HEK293 (cell line): ENCODE results near the gene NAT10.
A peak's percentile ranks its signal among the peaks of the same experiment; 100 is the strongest.

Source experiments
- ATF2 ChIP-seq: fragments of 450-650 bp; formaldehyde crosslinking; IDR thresholded peaks from 2 replicates; pipeline ENCODE4 v1.5.1; 2016; ENCODE audit warnings: missing biosample characterization, missing genetic modification characterization, low read depth
- FEZF1 ChIP-seq: fragments of 450-650 bp; formaldehyde crosslinking; IDR thresholded peaks from 2 replicates; pipeline ENCODE4 v1.5.1; 2016; ENCODE audit warnings: missing biosample characterization, missing genetic modification characterization
- IKZF3 ChIP-seq: fragments of 450-650 bp; IDR thresholded peaks from 2 replicates; pipeline ENCODE4 v1.5.0; 2018; ENCODE audit warnings: missing biosample characterization, mild to moderate bottlenecking, missing genetic modification characterization, moderate library complexity
- PRDM2 ChIP-seq: fragments of 450-650 bp; formaldehyde crosslinking; IDR thresholded peaks from 2 replicates; pipeline ENCODE4 v1.5.1; 2016; ENCODE audit warnings: missing biosample characterization, missing genetic modification characterization, borderline replicate concordance
- RBAK ChIP-seq: fragments of 450-650 bp; formaldehyde crosslinking; IDR thresholded peaks from 2 replicates; pipeline ENCODE4 v1.5.1; 2016; ENCODE audit warnings: missing biosample characterization, missing genetic modification characterization
- ZFHX2 ChIP-seq: fragments of 450-650 bp; formaldehyde crosslinking; conservative IDR thresholded peaks from 2 replicates; pipeline ENCODE4 v1.5.1; 2016; ENCODE audit warnings: missing biosample characterization, missing genetic modification characterization
- ZNF146 ChIP-seq: fragments of 450-650 bp; formaldehyde crosslinking; IDR thresholded peaks from 2 replicates; pipeline ENCODE4 v1.5.1; 2016; ENCODE audit warnings: missing biosample characterization, missing genetic modification characterization
- ZNF174 ChIP-seq: fragments of 450-650 bp; formaldehyde crosslinking; IDR thresholded peaks from 2 replicates; pipeline ENCODE4 v1.5.0; 2017; ENCODE audit warnings: missing biosample characterization, mild to moderate bottlenecking, missing genetic modification characterization
- ZNF19 ChIP-seq: fragments of 450-650 bp; formaldehyde crosslinking; IDR thresholded peaks from 2 replicates; pipeline ENCODE4; 2016; ENCODE audit warnings: missing biosample characterization, missing genetic modification characterization, low read depth
- ZNF211 ChIP-seq: fragments of 450-650 bp; formaldehyde crosslinking; IDR thresholded peaks from 2 replicates; pipeline ENCODE4 v1.5.1; 2016; ENCODE audit warnings: low read depth, missing biosample characterization, missing genetic modification characterization
- ZNF362 ChIP-seq: fragments of 450-650 bp; formaldehyde crosslinking; IDR thresholded peaks from 2 replicates; pipeline ENCODE4 v1.5.1; 2016; ENCODE audit warnings: missing biosample characterization, missing genetic modification characterization
- ZNF391 ChIP-seq: fragments of 450-650 bp; formaldehyde crosslinking; IDR thresholded peaks from 2 replicates; pipeline ENCODE4 v1.5.1; 2016; ENCODE audit warnings: low read depth, missing biosample characterization, missing genetic modification characterization, borderline replicate concordance
- ZNF433 ChIP-seq: fragments of 450-650 bp; formaldehyde crosslinking; IDR thresholded peaks from 2 replicates; pipeline ENCODE4 v1.5.1; 2016; ENCODE audit warnings: missing biosample characterization, missing genetic modification characterization, low read depth
- ZNF621 ChIP-seq: fragments of 450-650 bp; formaldehyde crosslinking; IDR thresholded peaks from 2 replicates; pipeline ENCODE4 v1.5.1; 2017; ENCODE audit warnings: missing biosample characterization, missing genetic modification characterization
- ZNF639 ChIP-seq: fragments of 450-650 bp; formaldehyde crosslinking; IDR thresholded peaks from 2 replicates; pipeline ENCODE4 v1.5.1; 2016; ENCODE audit warnings: missing biosample characterization, missing genetic modification characterization
- ZNF704 ChIP-seq: fragments of 450-650 bp; formaldehyde crosslinking; IDR thresholded peaks from 2 replicates; pipeline ENCODE4 v1.5.1; 2016; ENCODE audit warnings: missing biosample characterization, missing genetic modification characterization
- ZSCAN4 ChIP-seq: fragments of 450-650 bp; formaldehyde crosslinking; IDR thresholded peaks from 2 replicates; pipeline ENCODE4 v1.5.1; 2017; ENCODE audit warnings: missing biosample characterization, missing genetic modification characterization
- ZXDB ChIP-seq: fragments of 450-650 bp; formaldehyde crosslinking; IDR thresholded peaks from 2 replicates; pipeline ENCODE4 v1.5.1; 2016; ENCODE audit warnings: missing biosample characterization, missing genetic modification characterization
- TF ChIP-seq, protein P1 (sequence below): fragments of 450-650 bp; formaldehyde crosslinking; IDR thresholded peaks from 2 replicates; pipeline ENCODE4 v1.5.1; 2016; ENCODE audit warnings: missing biosample characterization, missing genetic modification characterization, borderline replicate concordance
- TF ChIP-seq, protein P2 (sequence below): fragments of 450-650 bp; formaldehyde crosslinking; IDR thresholded peaks from 2 replicates; pipeline ENCODE4 v1.5.1; 2016; ENCODE audit warnings: missing biosample characterization, missing genetic modification characterization

The NAT10 gene

GRCh38 chr11:34161812-34162492, 56.5 kb downstream of the NAT10 start (continued):
- TF ChIP-seq PRDM2 (tag by site-specific recombination), result no peak
- no peak for TF ChIP-seq ZNF391
- TF ChIP-seq FEZF1 (tag by site-specific recombination), result no peak
- no peak for TF ChIP-seq IKZF3 (tag by site-specific recombination)
- no peak for TF ChIP-seq ZNF362 (tag by site-specific recombination)
- TF ChIP-seq, protein P1, sequence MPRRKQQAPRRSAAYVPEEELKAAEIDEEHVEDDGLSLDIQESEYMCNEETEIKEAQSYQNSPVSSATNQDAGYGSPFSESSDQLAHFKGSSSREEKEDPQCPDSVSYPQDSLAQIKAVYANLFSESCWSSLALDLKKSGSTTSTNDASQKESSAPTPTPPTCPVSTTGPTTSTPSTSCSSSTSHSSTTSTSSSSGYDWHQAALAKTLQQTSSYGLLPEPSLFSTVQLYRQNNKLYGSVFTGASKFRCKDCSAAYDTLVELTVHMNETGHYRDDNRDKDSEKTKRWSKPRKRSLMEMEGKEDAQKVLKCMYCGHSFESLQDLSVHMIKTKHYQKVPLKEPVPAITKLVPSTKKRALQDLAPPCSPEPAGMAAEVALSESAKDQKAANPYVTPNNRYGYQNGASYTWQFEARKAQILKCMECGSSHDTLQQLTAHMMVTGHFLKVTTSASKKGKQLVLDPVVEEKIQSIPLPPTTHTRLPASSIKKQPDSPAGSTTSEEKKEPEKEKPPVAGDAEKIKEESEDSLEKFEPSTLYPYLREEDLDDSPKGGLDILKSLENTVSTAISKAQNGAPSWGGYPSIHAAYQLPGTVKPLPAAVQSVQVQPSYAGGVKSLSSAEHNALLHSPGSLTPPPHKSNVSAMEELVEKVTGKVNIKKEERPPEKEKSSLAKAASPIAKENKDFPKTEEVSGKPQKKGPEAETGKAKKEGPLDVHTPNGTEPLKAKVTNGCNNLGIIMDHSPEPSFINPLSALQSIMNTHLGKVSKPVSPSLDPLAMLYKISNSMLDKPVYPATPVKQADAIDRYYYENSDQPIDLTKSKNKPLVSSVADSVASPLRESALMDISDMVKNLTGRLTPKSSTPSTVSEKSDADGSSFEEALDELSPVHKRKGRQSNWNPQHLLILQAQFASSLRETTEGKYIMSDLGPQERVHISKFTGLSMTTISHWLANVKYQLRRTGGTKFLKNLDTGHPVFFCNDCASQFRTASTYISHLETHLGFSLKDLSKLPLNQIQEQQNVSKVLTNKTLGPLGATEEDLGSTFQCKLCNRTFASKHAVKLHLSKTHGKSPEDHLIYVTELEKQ (tag by site-specific recombination), result peak; percentile 69; the same call in 1 of the 2 replicates
- TF ChIP-seq ZNF19 (tag by site-specific recombination), result no peak
- TF ChIP-seq ZNF704 (tag by site-specific recombination), result no peak
- no peak for TF ChIP-seq ZNF146
- TF ChIP-seq ZNF621 (tag by site-specific recombination), result no peak
- TF ChIP-seq, protein P2, sequence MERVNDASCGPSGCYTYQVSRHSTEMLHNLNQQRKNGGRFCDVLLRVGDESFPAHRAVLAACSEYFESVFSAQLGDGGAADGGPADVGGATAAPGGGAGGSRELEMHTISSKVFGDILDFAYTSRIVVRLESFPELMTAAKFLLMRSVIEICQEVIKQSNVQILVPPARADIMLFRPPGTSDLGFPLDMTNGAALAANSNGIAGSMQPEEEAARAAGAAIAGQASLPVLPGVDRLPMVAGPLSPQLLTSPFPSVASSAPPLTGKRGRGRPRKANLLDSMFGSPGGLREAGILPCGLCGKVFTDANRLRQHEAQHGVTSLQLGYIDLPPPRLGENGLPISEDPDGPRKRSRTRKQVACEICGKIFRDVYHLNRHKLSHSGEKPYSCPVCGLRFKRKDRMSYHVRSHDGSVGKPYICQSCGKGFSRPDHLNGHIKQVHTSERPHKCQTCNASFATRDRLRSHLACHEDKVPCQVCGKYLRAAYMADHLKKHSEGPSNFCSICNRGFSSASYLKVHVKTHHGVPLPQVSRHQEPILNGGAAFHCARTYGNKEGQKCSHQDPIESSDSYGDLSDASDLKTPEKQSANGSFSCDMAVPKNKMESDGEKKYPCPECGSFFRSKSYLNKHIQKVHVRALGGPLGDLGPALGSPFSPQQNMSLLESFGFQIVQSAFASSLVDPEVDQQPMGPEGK (tag by site-specific recombination), result 0 out of 2 replicates have a peak, but pooled peaks have one; percentile 41
- no peak for TF ChIP-seq ZNF211
- no peak for TF ChIP-seq ZNF174 (tag by site-specific recombination)
- TF ChIP-seq ATF2 (tag by site-specific recombination), result peak; percentile 73
- 0 out of 2 replicates have a peak, but pooled peaks have one; percentile 28 for TF ChIP-seq RBAK (tag by site-specific recombination)
- TF ChIP-seq ZSCAN4 (tag by site-specific recombination), result no peak
- no peak for TF ChIP-seq ZXDB
- TF ChIP-seq ZNF639 (tag by site-specific recombination), result peak; percentile 88
- no peak for TF ChIP-seq ZNF433 (tag by site-specific recombination)
- peak; percentile 26; the same call in 1 of the 2 replicates for TF ChIP-seq ZFHX2 (tag by site-specific recombination)
